SK-N-SH (cell line): ENCODE measurements around the gene PKN2. TPM values are rescaled to one million over a fixed set of nuclear protein-coding genes. Genes with fewer than 3 reads are reported as not detected.

ENCODE experiments used
- CTCF ChIA-PET: fragments of 300-600, 350-600 bp; formaldehyde crosslinking; extraction: SDS; loops from one replicate; lab custom pipeline; 2021; lab: Yijun Ruan, JAX
- POLR2A ChIA-PET: fragments of 350-600 bp; sonication (Branson Sonifier 250); formaldehyde crosslinking; extraction: SDS; loops from one replicate; lab custom pipeline; 2020; ENCODE audit warnings: antibody characterized with exemption, inconsistent platforms; lab: Yijun Ruan, JAX
- DNase-seq: peaks from one replicate; pipeline ENCODE4 v3.0.0; 2012
- H2AFZ ChIP-seq: fragments of 200-600 bp; sonication (generic); 2 replicates; pipeline ENCODE4 v1.8.1; 2016; ENCODE audit warnings: antibody characterized with exemption, mild to moderate bottlenecking, low read depth
- H3F3A ChIP-seq: fragments of 200-600 bp; sonication (generic); replicated peaks from 2 replicates; pipeline ENCODE3; 2016; ENCODE audit warnings: antibody characterized with exemption, mild to moderate bottlenecking; ENCODE audit not compliant: insufficient read depth
- H3K27ac ChIP-seq, 2 experiments: fragments of 200-500 bp in 1 of 2; fragments of 200-600 bp in 1 of 2; sonication (Bioruptor generic) in 1 of 2; sonication (generic), shearing (Covaris generic) in 1 of 2; 2 replicates each; pipeline versions ENCODE4 v1.5.1 to v1.6.1; 2014 to 2016; ENCODE audit warnings: low read depth in 2 of 2, inconsistent platforms in 1 of 2, low read length in 1 of 2, mild to moderate bottlenecking in 1 of 2, mixed read lengths in 1 of 2
- H3K27me3 ChIP-seq: fragments of 200-600 bp; sonication (generic), shearing (Covaris generic); 2 replicates; pipeline ENCODE4 v1.6.1; 2016; ENCODE audit warnings: mixed run types; ENCODE audit not compliant: insufficient read depth
- H3K36me3 ChIP-seq, 2 experiments: fragments of 200-500 bp in 1 of 2; fragments of 200-600 bp in 1 of 2; sonication (Bioruptor generic) in 1 of 2; sonication (generic) in 1 of 2; replicated peaks in 1 of 2; 2 replicates each; pipeline versions ENCODE3 to v1.5.1; 2014 to 2016; ENCODE audit warnings: low read length in 1 of 2, mild to moderate bottlenecking in 1 of 2; ENCODE audit not compliant: insufficient read depth in 2 of 2, control insufficient read depth in 1 of 2
- H3K4me1 ChIP-seq, 2 experiments: fragments of 200-500 bp in 1 of 2; fragments of 200-600 bp in 1 of 2; sonication (Bioruptor generic) in 1 of 2; sonication (generic), shearing (Covaris generic) in 1 of 2; 2 replicates each; pipeline versions ENCODE4 v1.5.1 to v1.6.1; 2014 to 2016; ENCODE audit warnings: low read depth in 1 of 2, low read length in 1 of 2, mixed run types in 1 of 2; ENCODE audit not compliant: insufficient read depth in 2 of 2, control insufficient read depth in 1 of 2
- H3K4me2 ChIP-seq: fragments of 200-600 bp; sonication (generic), shearing (Covaris generic); 2 replicates; pipeline ENCODE4 v1.6.1; 2017; ENCODE audit warnings: mixed run types
- H3K4me3 ChIP-seq, 2 experiments: fragments of 200-500 bp in 1 of 2; fragments of 200-600 bp in 1 of 2; sonication (Bioruptor generic) in 1 of 2; sonication (generic), shearing (Covaris generic) in 1 of 2; 2 replicates each; pipeline versions ENCODE4 v1.5.1 to v1.8.1; 2014 to 2016; ENCODE audit warnings: low read depth in 2 of 2, inconsistent platforms in 1 of 2, low read length in 1 of 2, mild to moderate bottlenecking in 1 of 2, mixed read lengths in 1 of 2, moderate library complexity in 1 of 2
- H3K79me2 ChIP-seq: fragments of 200-600 bp; sonication (generic); 2 replicates; pipeline ENCODE4 v1.8.1; 2017; ENCODE audit warnings: mild to moderate bottlenecking; ENCODE audit not compliant: insufficient read depth
- H3K9ac ChIP-seq: fragments of 200-600 bp; sonication (generic); 2 replicates; pipeline ENCODE4 v1.6.1; 2017; ENCODE audit warnings: mixed run types
- H3K9me2 ChIP-seq: fragments of 200-600 bp; sonication (generic); 2 replicates; pipeline ENCODE4 v1.6.1; 2017; ENCODE audit warnings: mixed run types
- H3K9me3 ChIP-seq: fragments of 200-600 bp; sonication (generic); 2 replicates; pipeline ENCODE4 v1.6.1; 2017; ENCODE audit warnings: mixed run types, mild to moderate bottlenecking, moderate library complexity
- H4K20me1 ChIP-seq: fragments of 200-600 bp; sonication (generic); 2 replicates; pipeline ENCODE4 v1.6.1; 2017; ENCODE audit warnings: mild to moderate bottlenecking, mixed run types; ENCODE audit not compliant: insufficient read depth
- CHD2 ChIP-seq: fragments of 150-350 bp; IDR thresholded peaks from 2 replicates; pipeline ENCODE4 v1.6.1; 2018; ENCODE audit warnings: low read length; ENCODE audit not compliant: partially characterized antibody
- ELF1 ChIP-seq: IDR thresholded peaks from 2 replicates; pipeline ENCODE4 v1.4.0; 2012
- EP300 ChIP-seq, 2 experiments: IDR thresholded peaks; 2 replicates each; pipeline versions ENCODE4 v1.4.0 to v1.6.1; 2012; ENCODE audit warnings: borderline replicate concordance in 1 of 2, low read depth in 1 of 2, low read length in 1 of 2
- FOXM1 ChIP-seq: IDR thresholded peaks from 2 replicates; pipeline ENCODE4 v1.4.0; 2012; ENCODE audit warnings: low read depth, mild to moderate bottlenecking
- GABPA ChIP-seq: IDR thresholded peaks from 2 replicates; pipeline ENCODE4 v1.4.0; 2012; ENCODE audit warnings: low read depth, mild to moderate bottlenecking
- JUND ChIP-seq: IDR thresholded peaks from 2 replicates; pipeline ENCODE4 v1.4.0; 2012
- MAX ChIP-seq: IDR thresholded peaks from 2 replicates; pipeline ENCODE4 v1.4.0; 2012; ENCODE audit warnings: low read depth
- MEF2A ChIP-seq: IDR thresholded peaks from 2 replicates; pipeline ENCODE4 v1.4.0; 2012; ENCODE audit warnings: low read depth, borderline replicate concordance
- NRF1 ChIP-seq: IDR thresholded peaks from 2 replicates; pipeline ENCODE4 v1.6.1; 2012; ENCODE audit warnings: low read depth, mild to moderate bottlenecking, low read length
- PBX3 ChIP-seq: IDR thresholded peaks from 2 replicates; pipeline ENCODE4; 2012
- RCOR1 ChIP-seq: fragments of 150-350 bp; IDR thresholded peaks from 2 replicates; pipeline ENCODE4 v1.6.1; 2017; ENCODE audit warnings: antibody characterized with exemption, low read length
- RFX5 ChIP-seq: IDR thresholded peaks from 2 replicates; pipeline ENCODE4 v1.6.1; 2012; ENCODE audit warnings: mild to moderate bottlenecking, improper control_type of control experiment, low read length
- RXRA ChIP-seq: IDR thresholded peaks from 2 replicates; pipeline ENCODE4 v1.4.0; 2012; ENCODE audit warnings: low read depth, mild to moderate bottlenecking, borderline replicate concordance
- TCF12 ChIP-seq: IDR thresholded peaks from 2 replicates; pipeline ENCODE4 v1.4.0; 2012
- USF2 ChIP-seq: fragments of 150-350 bp; IDR thresholded peaks from 2 replicates; pipeline ENCODE4 v1.6.1; 2017; ENCODE audit warnings: antibody characterized with exemption, low read length, low read depth, borderline replicate concordance
- WGBS: methylation state at CpG from one replicate; pipeline ENCODE4 v1.1.6; 2017; ENCODE audit warnings: low lambda C conversion rate; 5-methylcytosine and 5-hydroxymethylcytosine counted together
- polyA plus RNA-seq, 3 experiments: library from polyadenylated mRNA; depleted of rRNA; stranded (reverse); fragments of >200 nt; gene quantifications; 2 replicates each; pipeline ENCODE4 v1.2.3, GENCODE V29; 2012
- TF ChIP-seq, protein P1 (sequence below): IDR thresholded peaks from 2 replicates; pipeline ENCODE4 v1.6.1; 2012; ENCODE audit warnings: mild to moderate bottlenecking, low read depth, low read length, moderate library complexity

PKN2 gene
- polyA plus RNA-seq, 1 of the 3 experiments (the other 2 are of a cell fraction): 6.8 TPM

GRCh38 chr1:88727205-88727604, 43.1 kb downstream of the PKN2 start:
- DNase-seq: no peak
- WGBS: 94% methylated on average over 1 of the region's 1 CpG
- H4K20me1 ChIP-seq: peaks cover 63% of the 10 kb centered on the region
- ChIA-PET CTCF (interaction anchor here (0.7 kb wide), 1 partner anchor 1035 kb away, joined by 3 read pairs; no protein-coding TSS in a partner anchor), POLR2A (no interaction called here)
- peaks cover 2 to 3% of the 10 kb centered on the region in 2 experiments; a peak in 2 of 4 replicates for H3K4me1 ChIP-seq
- no peaks in the 10 kb centered on the region for H3K27me3 ChIP-seq
- peaks cover 0 to 7% of the 10 kb centered on the region in 2 experiments for H3K36me3 ChIP-seq
- no peak overlapping the region for H3K27ac ChIP-seq
- H3K79me2 ChIP-seq: peaks cover 81% of the 10 kb centered on the region
- H2AFZ ChIP-seq: no peak overlapping the region
- H3K9me3 ChIP-seq: no peaks in the 10 kb centered on the region
- H3F3A ChIP-seq: peaks cover 11% of the 10 kb centered on the region
- H3K9ac ChIP-seq: no peak overlapping the region
- no peak overlapping the region for H3K4me3 ChIP-seq
- H3K4me2 ChIP-seq: no peak overlapping the region
- no peaks in the 10 kb centered on the region for H3K9me2 ChIP-seq
- no peak for TF ChIP-seq CHD2
- no peak for TF ChIP-seq GABPA
- no peak for TF ChIP-seq PBX3
- TF ChIP-seq FOXM1: no peak
- no peak for TF ChIP-seq RFX5
- TF ChIP-seq NRF1: no peak
- no peak for TF ChIP-seq MAX
- TF ChIP-seq RXRA: no peak
- TF ChIP-seq ELF1: no peak
- no peak for TF ChIP-seq MEF2A
- no peak for TF ChIP-seq RCOR1
- TF ChIP-seq TCF12: no peak
- TF ChIP-seq EP300 (IDR thresholded peaks at IDR 0.05; ENCODE audit: borderline replicate concordance in 1 of 2, low read depth in 1 of 2, low read length in 1 of 2): no peak
- TF ChIP-seq USF2: no peak
- no peak for TF ChIP-seq JUND
- TF ChIP-seq, protein P1, sequence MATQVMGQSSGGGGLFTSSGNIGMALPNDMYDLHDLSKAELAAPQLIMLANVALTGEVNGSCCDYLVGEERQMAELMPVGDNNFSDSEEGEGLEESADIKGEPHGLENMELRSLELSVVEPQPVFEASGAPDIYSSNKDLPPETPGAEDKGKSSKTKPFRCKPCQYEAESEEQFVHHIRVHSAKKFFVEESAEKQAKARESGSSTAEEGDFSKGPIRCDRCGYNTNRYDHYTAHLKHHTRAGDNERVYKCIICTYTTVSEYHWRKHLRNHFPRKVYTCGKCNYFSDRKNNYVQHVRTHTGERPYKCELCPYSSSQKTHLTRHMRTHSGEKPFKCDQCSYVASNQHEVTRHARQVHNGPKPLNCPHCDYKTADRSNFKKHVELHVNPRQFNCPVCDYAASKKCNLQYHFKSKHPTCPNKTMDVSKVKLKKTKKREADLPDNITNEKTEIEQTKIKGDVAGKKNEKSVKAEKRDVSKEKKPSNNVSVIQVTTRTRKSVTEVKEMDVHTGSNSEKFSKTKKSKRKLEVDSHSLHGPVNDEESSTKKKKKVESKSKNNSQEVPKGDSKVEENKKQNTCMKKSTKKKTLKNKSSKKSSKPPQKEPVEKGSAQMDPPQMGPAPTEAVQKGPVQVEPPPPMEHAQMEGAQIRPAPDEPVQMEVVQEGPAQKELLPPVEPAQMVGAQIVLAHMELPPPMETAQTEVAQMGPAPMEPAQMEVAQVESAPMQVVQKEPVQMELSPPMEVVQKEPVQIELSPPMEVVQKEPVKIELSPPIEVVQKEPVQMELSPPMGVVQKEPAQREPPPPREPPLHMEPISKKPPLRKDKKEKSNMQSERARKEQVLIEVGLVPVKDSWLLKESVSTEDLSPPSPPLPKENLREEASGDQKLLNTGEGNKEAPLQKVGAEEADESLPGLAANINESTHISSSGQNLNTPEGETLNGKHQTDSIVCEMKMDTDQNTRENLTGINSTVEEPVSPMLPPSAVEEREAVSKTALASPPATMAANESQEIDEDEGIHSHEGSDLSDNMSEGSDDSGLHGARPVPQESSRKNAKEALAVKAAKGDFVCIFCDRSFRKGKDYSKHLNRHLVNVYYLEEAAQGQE: no peak
- TF ChIP-seq, all 33 proteins: peak for 0
